Thymus (tissue), 11 donors: Measurements from ENCODE around the gene SFXN2. TPM values are rescaled to one million over a fixed set of nuclear protein-coding genes. Genes with fewer than 3 reads are reported as not detected.
A peak's percentile ranks its signal among the peaks of the same experiment; 100 is the strongest.
"Not testable (repeated sequence)": the region's sequence is repeated elsewhere in the genome, so short reads cannot be mapped to it uniquely, and the experiment has no call there.

Experiments used
- DNase-seq, 9 donors: peaks; one replicate each; pipeline ENCODE4 v3.0.0-alpha.2; 2013; ENCODE audit warnings: low spot score in 9 of 9, low read depth in 6 of 9, missing footprints in 1 of 9
- H3K27ac ChIP-seq, 2 donors: one replicate each; pipeline ENCODE4 v1.5.1; 2013; ENCODE audit warnings: control low read depth in 1 of 2, low read depth in 1 of 2, low read length in 1 of 2, mild to moderate bottlenecking in 1 of 2, moderate library complexity in 1 of 2
- H3K27me3 ChIP-seq, 2 donors: one replicate each; pipeline ENCODE4 v1.5.1; 2013; ENCODE audit warnings: low read length in 1 of 2; ENCODE audit not compliant: control insufficient read depth in 2 of 2, insufficient read depth in 1 of 2
- H3K36me3 ChIP-seq, 2 donors: one replicate each; pipeline ENCODE4 v1.5.1; 2013; ENCODE audit warnings: low read length in 1 of 2, mild to moderate bottlenecking in 1 of 2, moderate library complexity in 1 of 2; ENCODE audit not compliant: control insufficient read depth in 2 of 2, insufficient read depth in 2 of 2
- H3K4me1 ChIP-seq, 2 donors: one replicate each; pipeline ENCODE4 v1.5.1; 2013; ENCODE audit warnings: low read length in 2 of 2; ENCODE audit not compliant: control insufficient read depth in 2 of 2, insufficient read depth in 2 of 2
- H3K4me3 ChIP-seq, 2 donors: one replicate each; pipeline ENCODE4 v1.5.1; 2013; ENCODE audit warnings: low read length in 2 of 2, control low read depth in 1 of 2, mild to moderate bottlenecking in 1 of 2
- H3K9me3 ChIP-seq, 2 donors: one replicate each; pipeline ENCODE4 v1.5.1; 2013; ENCODE audit warnings: low read length in 1 of 2, mild to moderate bottlenecking in 1 of 2; ENCODE audit not compliant: control insufficient read depth in 2 of 2, insufficient read depth in 1 of 2
- WGBS: extraction: QIAGEN DNeasy Blood & Tissue Kit; methylation state at CpG from one replicate; pipeline ENCODE4 v1.1.7; 2013; 5-methylcytosine and 5-hydroxymethylcytosine counted together
- polyA plus RNA-seq: library from polyadenylated mRNA; stranded (reverse); fragments of 200-250 nt; gene quantifications from one replicate; pipeline ENCODE4 v1.2.3, GENCODE V29; 2013
- total RNA-seq: library from RNA; stranded (reverse); fragments of 120-200 nt; gene quantifications from one replicate; pipeline ENCODE4 v1.2.4, GENCODE V29; 2013
- donor health status: healthy.

The SFXN2 gene
- total and polyA plus RNA-seq, 2 donors: 10.8 to 14.9 TPM

DNA sequence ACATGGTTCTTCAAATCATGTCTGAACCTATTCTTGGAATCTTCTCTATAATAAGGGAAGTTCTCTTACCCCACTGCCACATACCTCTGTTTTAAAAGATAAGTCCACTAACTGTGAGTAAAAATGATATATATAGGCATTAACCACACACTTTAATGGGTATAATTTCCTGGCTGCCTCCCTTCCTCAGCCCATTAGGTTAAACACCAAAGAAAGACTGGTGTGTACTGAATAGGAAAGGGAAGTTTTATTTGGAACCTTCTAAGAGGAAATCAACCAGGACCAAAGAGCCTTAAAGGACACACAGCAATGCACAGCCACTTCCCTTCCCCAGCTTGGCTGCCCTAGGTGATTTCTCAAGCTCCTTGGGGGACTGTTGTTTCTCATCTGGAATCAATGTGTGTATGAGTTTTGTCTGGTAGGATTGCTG, 24.3 kb downstream of the SFXN2 start:
- no peaks in the 10 kb centered on the region for H3K9me3 ChIP-seq

DNA sequence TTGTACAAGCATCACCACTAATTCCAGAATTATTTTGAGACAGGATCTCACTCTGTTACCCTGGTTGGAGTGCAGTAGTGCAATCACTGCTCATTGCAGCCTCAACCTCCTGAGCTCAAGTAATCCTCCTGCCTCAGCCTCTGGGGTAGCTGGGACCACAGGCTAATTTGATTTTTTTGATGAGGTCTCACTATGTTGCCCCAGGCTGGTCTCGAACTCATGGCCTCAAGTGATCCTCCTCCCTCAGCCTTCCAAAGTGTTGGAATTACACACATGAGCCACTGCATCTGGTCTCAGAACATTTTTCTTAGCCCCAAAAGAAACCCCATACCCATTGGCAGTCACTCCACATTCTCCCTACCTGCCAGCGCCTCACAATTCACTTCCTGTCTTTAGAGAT, 25.8 kb downstream of the SFXN2 start:
- Histone ChIP-seq H3K27ac (no peak overlapping the region), H3K27me3 (no peaks in the 10 kb centered on the region), H3K4me3 (no peak overlapping the region), H3K9me3 (no peaks in the 10 kb centered on the region), H3K36me3 (peaks cover 16 to 17% of the 10 kb centered on the region in 2 donors), H3K4me1 (peaks cover 11 to 18% of the 10 kb centered on the region in 2 donors)
- 84% methylated on average over 2 of the region's 2 CpGs for WGBS
- DNase-seq: no peak

More for the DNA sequence above, 24.3 kb downstream of the SFXN2 start:
- Histone ChIP-seq H3K27ac (no peak overlapping the region), H3K4me1 (peaks cover 5 to 8% of the 10 kb centered on the region in 2 donors), H3K36me3 (peaks cover 25 to 28% of the 10 kb centered on the region in 2 donors), H3K4me3 (no peak overlapping the region), H3K27me3 (no peaks in the 10 kb centered on the region)
- no peak for DNase-seq

DNA sequence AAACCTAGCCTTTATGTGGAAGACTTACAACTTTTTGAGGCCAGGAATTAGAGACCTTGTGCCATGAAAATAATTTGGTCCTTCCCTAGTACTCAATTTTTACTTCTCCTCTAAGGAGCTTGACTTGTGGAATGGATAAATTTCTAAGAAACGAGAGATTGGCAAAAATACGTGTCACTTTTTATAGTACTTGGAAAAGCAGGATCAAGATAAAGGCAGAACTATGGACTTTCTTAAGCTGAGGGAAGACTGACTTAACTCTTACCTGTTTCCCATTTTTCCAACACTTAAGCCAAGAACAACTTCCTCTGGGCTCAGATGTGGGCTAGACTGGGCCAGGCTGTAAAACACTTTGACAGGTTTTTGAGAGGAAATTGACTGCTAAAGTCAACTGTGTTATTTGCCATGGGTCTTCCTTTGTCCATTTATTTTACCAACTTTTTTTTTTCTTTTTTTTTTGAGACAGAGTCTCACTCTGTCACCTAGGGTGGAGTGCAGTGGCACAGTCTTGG, 27.3 kb downstream of the SFXN2 start:
- no peaks in the 10 kb centered on the region for H3K27me3 ChIP-seq
- no peak overlapping the region for H3K27ac ChIP-seq
- H3K9me3 ChIP-seq: no peaks in the 10 kb centered on the region
- peaks cover 11 to 27% of the 10 kb centered on the region in 2 donors for H3K4me1 ChIP-seq
- no peak overlapping the region for H3K4me3 ChIP-seq
- peaks cover 10 to 12% of the 10 kb centered on the region in 2 donors for H3K36me3 ChIP-seq
- DNase-seq: no peak
- 97% methylated on average over 2 of the region's 2 CpGs for WGBS

DNA sequence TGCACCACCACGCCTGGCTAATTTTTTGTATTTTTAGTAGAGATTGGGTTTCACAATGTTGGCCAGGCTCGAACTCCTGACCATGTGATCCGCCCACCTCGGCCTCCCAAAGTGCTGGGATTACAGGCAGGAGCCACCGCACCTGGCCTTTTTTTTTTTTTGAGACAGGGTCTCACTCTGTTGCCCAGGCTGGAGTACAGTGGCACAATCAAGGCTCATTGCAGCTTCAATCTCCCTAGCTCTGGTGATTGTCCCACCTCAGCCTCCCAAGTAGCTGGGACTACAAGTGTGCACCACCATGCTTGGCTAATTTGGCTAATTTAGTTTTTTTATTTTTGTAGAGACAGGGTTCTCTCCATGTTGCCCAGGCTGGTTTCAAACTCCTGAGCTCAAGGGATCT, 27.9 kb downstream of the SFXN2 start:
- DNase-seq, H3K27ac ChIP-seq, H3K9me3 ChIP-seq, H3K4me3 ChIP-seq, H3K27me3 ChIP-seq, H3K36me3 ChIP-seq: not testable (repeated sequence)
- 98% methylated on average over 5 of the region's 5 CpGs for WGBS
- peaks cover 11 to 27% of the 10 kb centered on the region in 2 donors for H3K4me1 ChIP-seq

DNA sequence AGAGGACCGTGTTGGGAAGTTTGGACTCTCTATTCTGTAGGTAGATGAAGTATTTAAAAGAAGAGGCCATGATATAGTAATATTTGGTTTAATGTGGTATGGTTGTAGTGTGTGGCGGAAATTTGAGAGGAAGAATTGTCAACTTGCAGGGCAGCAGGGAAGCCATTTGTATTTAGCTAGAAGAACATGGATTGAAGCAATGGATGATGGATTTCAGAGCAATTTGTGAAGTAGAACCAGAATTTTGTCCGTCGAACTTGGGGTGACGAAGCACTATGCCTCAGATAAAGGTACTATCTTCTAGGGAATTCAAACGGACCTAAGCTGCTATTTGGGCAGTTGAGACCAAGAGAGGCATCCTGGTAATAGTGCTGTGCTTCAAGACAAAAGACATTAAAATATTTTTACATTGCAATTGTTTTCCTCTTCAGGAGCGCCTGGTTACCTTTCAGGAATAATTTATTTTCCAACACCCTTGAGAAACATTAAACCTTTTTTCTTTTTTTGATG, 28.7 kb downstream of the SFXN2 start:
- H3K9me3 ChIP-seq: no peaks in the 10 kb centered on the region
- H3K27ac ChIP-seq: no peak overlapping the region
- DNase-seq: no peak
- peak overlapping the region in 1 of 2 donors; percentile 22 for H3K4me3 ChIP-seq
- 48% methylated on average over 7 of the region's 7 CpGs for WGBS
- no peaks in the 10 kb centered on the region for H3K27me3 ChIP-seq
- peaks cover 11 to 27% of the 10 kb centered on the region in 2 donors for H3K4me1 ChIP-seq
- peaks cover 0 to 3% of the 10 kb centered on the region in 2 donors for H3K36me3 ChIP-seq

DNA sequence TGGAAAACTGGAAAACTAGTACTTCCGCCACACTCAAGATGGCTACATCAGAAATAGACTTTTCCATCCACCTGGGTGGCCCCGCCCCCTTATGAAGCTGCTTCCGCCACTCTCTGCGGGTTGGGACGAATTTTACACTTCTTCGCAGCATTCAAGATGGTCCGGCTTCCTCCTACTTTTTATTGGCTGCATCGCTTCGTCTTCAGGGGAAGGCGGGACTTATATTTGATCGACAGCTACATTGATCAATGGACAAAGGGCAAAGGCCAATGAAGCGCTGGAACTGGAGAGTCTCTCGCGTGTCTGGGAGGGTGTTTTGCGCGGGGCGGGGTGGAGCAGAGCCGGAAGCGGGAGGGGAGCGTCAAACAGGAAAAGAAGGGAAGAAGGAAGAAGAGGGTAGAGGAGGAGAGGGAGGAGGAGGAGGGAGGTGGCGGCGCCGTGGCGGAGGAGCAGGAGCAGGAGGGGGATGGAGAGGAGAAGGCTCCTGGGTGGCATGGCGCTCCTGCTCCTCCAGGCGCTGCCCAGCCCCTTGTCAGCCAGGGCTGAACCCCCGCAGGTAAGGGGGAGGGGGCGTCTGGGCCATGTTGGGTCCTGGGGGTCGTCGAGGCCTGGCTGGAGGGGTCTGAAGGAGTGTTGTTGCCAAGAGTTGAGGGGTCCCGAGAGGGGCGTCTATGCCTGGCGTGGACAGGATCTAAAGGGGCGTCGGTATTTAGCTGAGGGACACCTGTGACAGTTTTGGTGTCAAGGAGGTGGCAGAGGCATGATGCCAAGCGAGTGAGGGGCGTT, 29.3 kb downstream of the SFXN2 start, which contains the start of gene WBP1L:
TSS of gene WBP1L (plus strand) at position 361 of the 786 bp plus-strand sequence. CDS start at position 467, 106 bp downstream.
- peak; percentile 94 to 100 (median 99) for DNase-seq
- Histone ChIP-seq H3K9me3 (no peaks in the 10 kb centered on the region), H3K4me3 (peak within 1 kb of the TSS; percentile 69 to 93), H3K4me1 (peaks cover 11 to 27% of the 10 kb centered on the region in 2 donors), H3K36me3 (no peaks in the 10 kb centered on the region), H3K27me3 (no peaks in the 10 kb centered on the region), H3K27ac (peak within 1 kb of the TSS; percentile 73 to 79)
- WGBS: under 1% methylated on average over 37 of the region's 37 CpGs

DNA sequence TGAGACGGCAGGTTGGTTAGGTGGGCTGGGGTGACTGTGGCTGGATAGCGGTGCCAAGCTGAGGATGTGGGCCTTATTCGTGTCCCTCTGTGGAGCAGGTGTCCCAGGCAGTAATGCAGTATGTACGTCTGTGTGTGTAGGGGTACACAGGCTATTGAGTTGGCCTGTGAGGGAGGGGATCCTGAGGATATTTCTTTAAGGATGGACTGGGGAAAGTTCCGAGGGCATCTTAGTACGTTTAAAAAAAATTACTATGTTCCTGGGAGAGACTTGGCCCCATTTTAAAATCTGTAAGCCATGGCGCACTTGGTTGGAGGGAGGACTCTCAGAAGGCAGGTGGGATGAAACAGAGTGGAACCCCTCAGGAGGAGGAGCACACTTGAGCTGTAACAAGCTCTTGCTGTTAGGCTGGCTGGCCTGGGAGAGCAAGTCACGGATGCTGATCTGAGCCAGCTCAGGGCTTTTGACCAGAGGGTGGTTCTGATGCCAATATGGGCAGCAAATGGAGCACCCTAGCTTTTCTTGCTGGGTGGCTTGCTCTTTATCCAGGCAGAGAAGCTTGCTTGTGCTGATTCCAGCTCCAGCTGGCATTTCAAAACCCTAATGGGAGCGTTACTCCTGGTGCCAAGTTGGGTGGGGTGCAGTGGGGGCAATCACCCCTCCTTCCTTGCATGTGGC, 30.1 kb downstream of the SFXN2 start:
- 22% methylated on average over 9 of the region's 9 CpGs for WGBS
- DNase-seq: peak in 1 of 9 donors; percentile 64
- Histone ChIP-seq H3K36me3 (no peaks in the 10 kb centered on the region), H3K27ac (peak overlapping the region; percentile 73 to 79), H3K4me1 (peaks cover 11 to 27% of the 10 kb centered on the region in 2 donors), H3K4me3 (peak overlapping the region; percentile 69 to 93), H3K27me3 (no peaks in the 10 kb centered on the region), H3K9me3 (no peaks in the 10 kb centered on the region)

DNA sequence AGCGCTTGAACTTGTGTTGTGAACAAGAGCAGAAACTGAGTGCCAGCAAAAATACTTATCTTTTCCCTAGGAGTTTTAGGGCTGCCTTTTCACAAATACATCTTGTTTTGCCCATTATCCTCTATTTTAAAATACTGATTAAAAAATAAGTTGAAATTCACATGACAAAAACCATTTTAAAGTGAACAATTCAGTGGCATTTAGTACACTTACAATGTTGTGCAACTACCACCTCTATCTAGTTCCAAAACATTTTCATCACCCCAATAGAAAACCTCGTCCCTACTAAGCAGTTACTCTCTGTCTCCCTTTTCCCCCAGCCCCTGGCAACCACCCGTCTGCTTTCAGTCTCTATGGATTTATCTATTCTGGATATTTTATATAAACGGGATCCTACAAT, 30.7 kb downstream of the SFXN2 start:
- Histone ChIP-seq H3K36me3 (no peaks in the 10 kb centered on the region), H3K4me3 (peak overlapping the region; percentile 69 to 93), H3K27ac (no peak overlapping the region), H3K9me3 (no peaks in the 10 kb centered on the region), H3K27me3 (no peaks in the 10 kb centered on the region), H3K4me1 (peaks cover 11 to 27% of the 10 kb centered on the region in 2 donors)
- DNase-seq: no peak
- WGBS: 95% methylated on average over 4 of the region's 4 CpGs
